Measurements from ENCODE around the gene FLT3. TPM values are rescaled to one million over a fixed set of nuclear protein-coding genes. Genes with fewer than 3 reads are reported as not detected.

The FLT3 gene
- total RNA-seq, 4 donors from 2014 or later, result under 0.01 to 0.90 (median 0.24) TPM; not detected in 1

- H3K9me3 ChIP-seq, result no peaks in the 10 kb centered on the region
- no peak for TF ChIP-seq CTCF (IDR thresholded peaks at IDR 0.05)
- TF ChIP-seq POLR2A (IDR thresholded peaks at IDR 0.05), result peak in 1 of 2 donors; percentile 70
- peak overlapping the region; percentile 75 to 97 for H3K4me3 ChIP-seq
- intact Hi-C loops (cut with DNase I; ENCODE audit: low total_unique reads), result no loop called here
- H3K4me1 ChIP-seq, result no peaks in the 10 kb centered on the region
- DNase-seq, result peak; percentile 78 to 84
- H3K27me3 ChIP-seq, result no peaks in the 10 kb centered on the region
- peak overlapping the region; percentile 97 for H3K27ac ChIP-seq
- no peaks in the 10 kb centered on the region for H3K36me3 ChIP-seq
These were observed 38.5 kb upstream of the FLT3 start for GRCh38 chr13:28138756-28139470.

GRCh38 chr13:28138012-28138755, 37.8 kb upstream of the FLT3 start, which contains the start of gene PAN3:
PAN3 (plus strand) TSS chr13:28138545; CDS start chr13:28138658, 113 bp downstream.
- TF ChIP-seq POLR2A (IDR thresholded peaks at IDR 0.05), result peak; percentile 62 to 67
- peak in 3 of 4 experiments; percentile 8 to 10 (median 9) for TF ChIP-seq CTCF (IDR thresholded peaks at IDR 0.05)

GRCh38 chr13:28137596-28137995, 37.2 kb upstream of the FLT3 start:
- Histone ChIP-seq H3K36me3 (no peaks in the 10 kb centered on the region), H3K27ac (peak overlapping the region; percentile 97), H3K27me3 (no peaks in the 10 kb centered on the region), H3K4me3 (peak overlapping the region; percentile 75 to 97), H3K9me3 (no peaks in the 10 kb centered on the region), H3K4me1 (no peaks in the 10 kb centered on the region)
- intact Hi-C loops (cut with DNase I; ENCODE audit: low total_unique reads), result no loop called here
- TF ChIP-seq POLR2A (IDR thresholded peaks at IDR 0.05) (no peak), CTCF (IDR thresholded peaks at IDR 0.05) (no peak)
- DNase-seq, result no peak

More at GRCh38 chr13:28138012-28138755, 37.8 kb upstream of the FLT3 start, which contains the start of gene PAN3:
- H3K27ac ChIP-seq, result peak within 1 kb of the TSS; percentile 97
- H3K27me3 ChIP-seq, result no peaks in the 10 kb centered on the region
- H3K4me1 ChIP-seq, result no peaks in the 10 kb centered on the region
- intact Hi-C loops (cut with DNase I; ENCODE audit: low total_unique reads), result no loop called here
- peak; percentile 90 to 91 for DNase-seq
- peak within 1 kb of the TSS; percentile 75 to 97 for H3K4me3 ChIP-seq
- no peaks in the 10 kb centered on the region for H3K9me3 ChIP-seq
- H3K36me3 ChIP-seq, result no peaks in the 10 kb centered on the region

GRCh38 chr13:28136916-28137315, 36.5 kb upstream of the FLT3 start:
- intact Hi-C loops (cut with DNase I; ENCODE audit: low total_unique reads), result no loop called here
- no peak for DNase-seq
- peak overlapping the region; percentile 97 for H3K27ac ChIP-seq
- H3K4me1 ChIP-seq, result no peaks in the 10 kb centered on the region
- no peaks in the 10 kb centered on the region for H3K9me3 ChIP-seq
- H3K27me3 ChIP-seq, result no peaks in the 10 kb centered on the region
- no peaks in the 10 kb centered on the region for H3K36me3 ChIP-seq
- H3K4me3 ChIP-seq, result peak overlapping the region; percentile 75 to 97
- TF ChIP-seq CTCF (IDR thresholded peaks at IDR 0.05) (no peak), POLR2A (IDR thresholded peaks at IDR 0.05) (no peak)

- no peak overlapping the region for H3K4me3 ChIP-seq
- H3K27me3 ChIP-seq, result no peaks in the 10 kb centered on the region
- DNase-seq, result no peak
- H3K9me3 ChIP-seq, result no peaks in the 10 kb centered on the region
- intact Hi-C loops (cut with DNase I; ENCODE audit: low total_unique reads), result no loop called here
- no peak for TF ChIP-seq POLR2A (IDR thresholded peaks at IDR 0.05)
- no peak for TF ChIP-seq CTCF (IDR thresholded peaks at IDR 0.05)
- no peak overlapping the region for H3K27ac ChIP-seq
- no peaks in the 10 kb centered on the region for H3K4me1 ChIP-seq
- H3K36me3 ChIP-seq, result no peaks in the 10 kb centered on the region
These were observed 31.3 kb upstream of the FLT3 start for GRCh38 chr13:28131646-28132045.
